ENCODE data around the gene BCAR3. TPM values are rescaled to one million over a fixed set of nuclear protein-coding genes. Genes with fewer than 3 reads are reported as not detected.

BCAR3 gene
- total RNA-seq, 2 donors from 2014 or later, result 45.2 to 47.7 TPM

DNA sequence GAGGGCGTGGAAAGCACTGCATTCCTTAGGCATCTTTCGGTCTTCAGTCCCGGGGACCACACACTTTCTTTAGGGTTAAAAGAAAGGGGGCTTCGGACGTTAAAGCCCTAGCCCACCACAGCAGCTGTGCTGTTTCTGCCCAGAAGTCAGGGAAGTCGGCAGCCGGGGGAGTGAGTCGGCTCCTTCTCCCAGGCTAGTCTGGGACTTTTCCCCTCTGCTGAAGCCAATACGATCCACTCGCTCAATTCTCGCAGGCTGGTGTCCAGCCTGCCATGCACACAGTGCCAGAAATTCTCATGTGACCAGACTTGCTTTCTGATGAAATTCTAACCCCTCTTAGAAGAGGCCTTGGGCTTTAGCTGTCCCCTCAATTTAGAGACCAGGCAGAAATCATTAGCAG, 67.7 kb downstream of the BCAR3 start:
- H3K27me3 ChIP-seq, result no peaks in the 10 kb centered on the region
- TF ChIP-seq CTCF (IDR thresholded peaks at IDR 0.05), result no peak
- H3K9me3 ChIP-seq, result no peaks in the 10 kb centered on the region
- DNase-seq, result peak; percentile 37
- H3K4me3 ChIP-seq, result no peak overlapping the region
- peaks cover 13% of the 10 kb centered on the region for H3K4me1 ChIP-seq
- intact Hi-C loops (cut with DNase I), result no loop called here
- peak overlapping the region; percentile 42 for H3K27ac ChIP-seq
- H3K36me3 ChIP-seq, result no peaks in the 10 kb centered on the region
- H3K9ac ChIP-seq (ENCODE audit: low read depth in 2 of 2, low read length in 2 of 2), result peak overlapping the region; percentile 27 to 30

DNA sequence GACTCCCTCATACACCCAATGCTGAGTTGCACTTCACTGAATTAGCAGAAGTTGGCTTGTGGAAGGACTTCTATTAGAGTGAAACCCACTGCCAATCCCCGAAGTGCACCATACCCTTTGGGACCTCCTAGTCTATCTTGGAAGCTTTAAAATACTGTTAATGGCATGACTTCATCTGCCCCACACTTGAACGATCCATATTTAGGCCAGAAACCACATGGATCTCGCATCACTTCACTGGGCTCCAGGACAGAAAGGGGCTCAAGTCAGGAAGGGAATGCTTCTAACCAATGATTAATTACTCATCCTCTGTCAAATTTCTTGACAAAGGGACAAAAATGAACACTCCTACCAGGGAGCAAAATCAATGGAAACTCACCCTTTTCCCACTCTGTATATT, 69.1 kb downstream of the BCAR3 start:
- H3K27ac ChIP-seq, result no peak overlapping the region
- DNase-seq, result no peak
- no peaks in the 10 kb centered on the region for H3K36me3 ChIP-seq
- no peak overlapping the region for H3K4me3 ChIP-seq
- H3K27me3 ChIP-seq, result no peaks in the 10 kb centered on the region
- peaks cover 8% of the 10 kb centered on the region for H3K4me1 ChIP-seq
- H3K9ac ChIP-seq (ENCODE audit: low read depth in 2 of 2, low read length in 2 of 2), result no peak overlapping the region
- no peaks in the 10 kb centered on the region for H3K9me3 ChIP-seq
- intact Hi-C loops (cut with DNase I), result no loop called here
- no peak for TF ChIP-seq CTCF (IDR thresholded peaks at IDR 0.05)

DNA sequence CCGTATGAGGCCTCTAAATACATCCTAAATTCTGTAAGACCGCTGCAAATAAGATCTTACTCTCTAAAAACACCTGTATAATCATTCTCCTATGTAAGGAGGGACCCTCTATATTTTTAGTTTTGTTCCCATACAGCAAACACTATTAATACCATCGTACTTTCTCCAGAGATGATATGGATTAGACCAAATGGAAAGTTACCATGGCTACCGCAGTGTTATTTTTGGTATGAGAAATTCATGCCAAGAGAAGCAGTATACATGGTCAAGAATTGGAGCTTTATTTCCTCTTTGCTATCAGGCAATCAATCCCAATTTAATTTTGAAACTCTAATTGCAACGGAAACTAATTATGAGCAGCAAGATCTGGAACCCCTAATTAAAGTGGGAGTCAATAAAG, 70.0 kb downstream of the BCAR3 start:
- H3K27me3 ChIP-seq, result no peaks in the 10 kb centered on the region
- H3K36me3 ChIP-seq, result no peaks in the 10 kb centered on the region
- no peak overlapping the region for H3K4me3 ChIP-seq
- no peak overlapping the region for H3K27ac ChIP-seq
- intact Hi-C loops (cut with DNase I), result no loop called here
- TF ChIP-seq CTCF (IDR thresholded peaks at IDR 0.05), result no peak
- peaks cover 8% of the 10 kb centered on the region for H3K4me1 ChIP-seq
- H3K9me3 ChIP-seq, result no peaks in the 10 kb centered on the region
- H3K9ac ChIP-seq (ENCODE audit: low read depth in 2 of 2, low read length in 2 of 2), result no peak overlapping the region
- no peak for DNase-seq

- no peak overlapping the region for H3K9ac ChIP-seq (ENCODE audit: low read depth in 2 of 2, low read length in 2 of 2)
- intact Hi-C loops (cut with DNase I), result no loop called here
- H3K27me3 ChIP-seq, result no peaks in the 10 kb centered on the region
- no peak overlapping the region for H3K27ac ChIP-seq
- no peak overlapping the region for H3K4me3 ChIP-seq
- H3K9me3 ChIP-seq, result no peaks in the 10 kb centered on the region
- no peak for TF ChIP-seq CTCF (IDR thresholded peaks at IDR 0.05)
- no peak for DNase-seq
- no peaks in the 10 kb centered on the region for H3K4me1 ChIP-seq
- H3K36me3 ChIP-seq, result no peaks in the 10 kb centered on the region
Observed at GRCh38 chr1:93609536-93609935, 72.1 kb downstream of the BCAR3 start.

DNA sequence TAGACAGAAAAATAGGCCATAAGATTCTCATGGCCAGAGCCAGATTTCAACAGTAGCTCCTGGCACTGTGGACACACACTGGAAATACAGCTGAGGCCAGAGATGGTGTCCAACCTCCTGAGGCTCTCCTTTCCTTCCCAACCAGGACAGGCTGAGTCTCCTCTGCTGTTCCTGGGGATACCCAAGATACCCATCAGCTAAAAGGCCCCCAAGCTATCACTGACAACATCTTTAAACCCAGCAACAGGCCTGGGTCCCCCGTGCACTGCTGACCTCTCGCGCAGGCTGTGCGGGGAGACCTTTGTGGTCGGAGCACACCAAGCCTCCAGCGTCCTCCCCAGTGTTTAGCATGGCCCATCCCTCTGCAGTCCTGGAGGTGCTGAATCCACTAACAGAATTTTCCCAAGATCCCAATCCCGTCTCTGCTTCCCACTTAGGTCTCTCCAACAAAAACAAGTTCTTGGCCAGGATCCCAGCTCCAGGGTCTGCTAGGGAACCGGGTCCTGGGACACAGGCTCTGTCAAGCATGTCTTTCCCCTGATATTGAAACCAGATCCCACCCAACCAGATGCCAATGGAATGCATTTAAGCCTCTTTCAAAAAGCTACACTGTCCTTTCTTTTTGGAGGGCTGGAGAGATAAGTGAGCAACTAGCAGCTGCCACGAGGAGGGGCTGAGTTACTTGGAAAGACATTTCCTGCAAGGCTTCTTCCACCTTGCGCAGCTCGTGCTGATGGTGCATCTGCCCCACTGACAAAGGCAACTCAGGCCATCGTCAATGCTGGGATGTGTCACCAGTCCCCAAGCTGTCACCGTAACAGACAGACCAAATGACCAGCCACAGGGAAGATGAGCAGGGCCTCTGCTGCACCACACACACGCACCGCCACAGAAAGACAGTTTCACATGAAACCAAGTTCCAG, 73.2 kb downstream of the BCAR3 start:
- intact Hi-C loops (cut with DNase I), result no loop called here
- DNase-seq, result no peak
- Histone ChIP-seq H3K9ac (ENCODE audit: low read depth in 2 of 2, low read length in 2 of 2) (no peak overlapping the region), H3K36me3 (no peaks in the 10 kb centered on the region), H3K27ac (no peak overlapping the region), H3K4me3 (no peak overlapping the region), H3K9me3 (no peaks in the 10 kb centered on the region), H3K4me1 (no peaks in the 10 kb centered on the region), H3K27me3 (no peaks in the 10 kb centered on the region)
- no peak for TF ChIP-seq CTCF (IDR thresholded peaks at IDR 0.05)
